ENCODE results near the gene PDE6D.

Gene PDE6D

GRCh38 chr2:231786177-231786916, 5.3 kb upstream of the PDE6D start, which contains the start of gene COPS7B (continued):
- peak; percentile 55 for TF ChIP-seq WT1 (tag by site-specific recombination; IDR thresholded peaks at IDR 0.05)
- TF ChIP-seq ZNF354C (tag by site-specific recombination; IDR thresholded peaks at IDR 0.05; ENCODE audit: borderline replicate concordance, low read depth): no peak
- peak; percentile 69 for TF ChIP-seq GLIS2 (tag by site-specific recombination; IDR thresholded peaks at IDR 0.05)
- peak; percentile 92 for TF ChIP-seq ZNF76 (tag by site-specific recombination; IDR thresholded peaks at IDR 0.05; ENCODE audit: borderline replicate concordance, low read depth)
- no peak for TF ChIP-seq SETDB1 (IDR thresholded peaks at IDR 0.05; ENCODE audit: insufficient read length, low read length)
- TF ChIP-seq IKZF3 (tag by site-specific recombination; IDR thresholded peaks at IDR 0.05): peak; percentile 64; the same call in 1 of the 2 replicates
- peak; percentile 42; the same call in 1 of the 2 replicates for TF ChIP-seq ZNF10 (tag by site-specific recombination; IDR thresholded peaks at IDR 0.05)
- TF ChIP-seq ZBTB8A (tag by site-specific recombination; IDR thresholded peaks at IDR 0.05): peak; percentile 62
- TF ChIP-seq KLF17 (tag by site-specific recombination; IDR thresholded peaks at IDR 0.05): peak; percentile 95
- TF ChIP-seq HIC1 (tag by site-specific recombination; IDR thresholded peaks at IDR 0.05): no peak
- TF ChIP-seq ZNF37A (tag by site-specific recombination; IDR thresholded peaks at IDR 0.05): 0 out of 2 replicates have a peak, but pooled peaks have one; percentile 15
- peak; percentile 92 for TF ChIP-seq ZFHX2 (tag by site-specific recombination; conservative IDR thresholded peaks at IDR 0.05)
- TF ChIP-seq ZSCAN5A (tag by site-specific recombination; IDR thresholded peaks at IDR 0.05): peak; percentile 95
- TF ChIP-seq ZNF426 (tag by site-specific recombination; IDR thresholded peaks at IDR 0.05): no peak
- no peak for TF ChIP-seq ZNF140 (tag by site-specific recombination; IDR thresholded peaks at IDR 0.05)
- peak; percentile 89 for TF ChIP-seq ZNF580 (tag by site-specific recombination; IDR thresholded peaks at IDR 0.05)
- 0 out of 2 replicates have a peak, but pooled peaks have one; percentile 31 for TF ChIP-seq ZNF280D (tag by site-specific recombination; IDR thresholded peaks at IDR 0.05)
- no peak for TF ChIP-seq ZNF624 (tag by site-specific recombination; IDR thresholded peaks at IDR 0.05)
- TF ChIP-seq ZNF280C (tag by site-specific recombination; IDR thresholded peaks at IDR 0.05): no peak
- TF ChIP-seq ZNF596 (tag by site-specific recombination; IDR thresholded peaks at IDR 0.05): no peak
- peak; percentile 27; the same call in 1 of the 2 replicates for TF ChIP-seq FEZF1 (tag by site-specific recombination; IDR thresholded peaks at IDR 0.05)
- TF ChIP-seq ZNF202 (tag by site-specific recombination; IDR thresholded peaks at IDR 0.05; ENCODE audit: borderline replicate concordance): no peak
- TF ChIP-seq ZNF23 (tag by site-specific recombination; IDR thresholded peaks at IDR 0.05; ENCODE audit: borderline replicate concordance): no peak
- TF ChIP-seq ZBTB17 (tag by site-specific recombination; IDR thresholded peaks at IDR 0.05): peak; percentile 89
- peak; percentile 79 for TF ChIP-seq ZNF629 (tag by site-specific recombination; IDR thresholded peaks at IDR 0.05)
- no peak for TF ChIP-seq ZBTB1 (tag by site-specific recombination; IDR thresholded peaks at IDR 0.05)
- 0 out of 2 replicates have a peak, but pooled peaks have one; percentile 43 for TF ChIP-seq HOXC10 (CRISPR knock-in tag; IDR thresholded peaks at IDR 0.05)
- TF ChIP-seq ZSCAN16 (tag by site-specific recombination; IDR thresholded peaks at IDR 0.05): no peak

Data from HEK293 (cell line).